GM12873 (cell line): ENCODE results near the gene TM9SF3.

Experiments used
- CTCF ChIP-seq: IDR thresholded peaks from 2 replicates; pipeline ENCODE4 v1.5.1; 2012; ENCODE audit warnings: low read depth, mild to moderate bottlenecking, moderate library complexity, low read length, control low read depth; ENCODE audit not compliant: insufficient read depth; ENCODE audit errors: missing control alignments

The TM9SF3 gene

GRCh38 chr10:96473866-96474265 lies 112.9 kb downstream of the TM9SF3 start:
- TF ChIP-seq CTCF = no peak

- TF ChIP-seq CTCF = peak; percentile 85
These were observed 116.6 kb downstream of the TM9SF3 start for GRCh38 chr10:96470116-96470743.

GRCh38 chr10:96468845-96469244 lies 118.0 kb downstream of the TM9SF3 start:
- TF ChIP-seq CTCF = no peak
